ENCODE data around the gene RGS6. TPM values are rescaled to one million over a fixed set of nuclear protein-coding genes. Genes with fewer than 3 reads are reported as not detected.

RGS6 gene
- total and polyA plus RNA-seq, 2 experiments from 2014 or later = not detected

- no peaks in the 10 kb centered on the region for H4K20me1 ChIP-seq (ENCODE audit: insufficient read depth)
- no peaks in the 10 kb centered on the region for H3K79me2 ChIP-seq (ENCODE audit: insufficient read depth)
- H3K9me3 ChIP-seq (ENCODE audit: low read depth) = no peaks in the 10 kb centered on the region
- no peaks in the 10 kb centered on the region for H3K9me2 ChIP-seq (ENCODE audit: insufficient read depth)
- H3K27ac ChIP-seq = no peak overlapping the region
- H3K27me3 ChIP-seq (replicated peaks; ENCODE audit: insufficient read depth) = no peaks in the 10 kb centered on the region
- no peak overlapping the region for H3K4me3 ChIP-seq
- WGBS, 2 experiments (ENCODE audit: low coverage in 1 of 2, low lambda C conversion rate in 2 of 2, missing lambda C conversion rate in 2 of 2) = 0 to 4% methylated on average over 1 of the region's 1 CpG
- H3K4me1 ChIP-seq (ENCODE audit: insufficient read depth) = no peaks in the 10 kb centered on the region
- no peak overlapping the region for H3K4me2 ChIP-seq (ENCODE audit: unreplicated experiment)
- H3K36me3 ChIP-seq (ENCODE audit: low read depth) = no peaks in the 10 kb centered on the region
- TF ChIP-seq EZH2phosphoT487 (IDR thresholded peaks at IDR 0.05; ENCODE audit: insufficient read depth, low read depth) (no peak), EZH2 (IDR thresholded peaks at IDR 0.05; ENCODE audit: insufficient read depth, poor library complexity, severe bottlenecking) (no peak)
- H2AFZ ChIP-seq = no peak overlapping the region
- in situ Hi-C loops (cut with MboI) = no loop called here
- H3F3A ChIP-seq (ENCODE audit: insufficient read depth) = no peaks in the 10 kb centered on the region
- DNase-seq = no peak
- no peak overlapping the region for H3K9ac ChIP-seq
Measured at GRCh38 chr14:72061718-72062117, 129.5 kb downstream of the RGS6 start.

- H3K4me2 ChIP-seq (ENCODE audit: unreplicated experiment) = no peak overlapping the region
Measured at GRCh38 chr14:72063761-72064282, 131.6 kb downstream of the RGS6 start.

DNA sequence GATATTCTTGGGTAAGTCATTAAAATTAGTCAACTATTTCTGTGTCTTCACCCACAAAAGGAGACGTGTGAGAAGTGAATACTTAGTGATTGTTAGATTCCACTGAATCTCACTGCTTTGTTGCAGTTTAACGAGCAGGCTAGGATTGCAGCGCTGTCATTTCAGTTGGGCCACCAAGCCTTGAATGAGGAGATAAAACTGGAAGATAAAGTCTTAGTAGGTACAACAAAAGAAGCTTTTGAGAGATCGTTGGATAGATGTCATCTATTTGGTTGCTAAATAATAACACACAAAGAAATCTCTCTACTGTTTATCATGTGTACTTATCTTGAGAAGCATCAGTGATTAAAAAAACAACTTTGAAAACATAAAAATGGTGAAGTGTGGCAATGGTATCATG, 132.3 kb downstream of the RGS6 start:
- Histone ChIP-seq H3K9me2 (ENCODE audit: insufficient read depth) (no peaks in the 10 kb centered on the region), H3K79me2 (ENCODE audit: insufficient read depth) (no peaks in the 10 kb centered on the region), H3F3A (ENCODE audit: insufficient read depth) (no peaks in the 10 kb centered on the region), H3K4me3 (no peak overlapping the region), H3K4me2 (ENCODE audit: unreplicated experiment) (no peak overlapping the region), H3K4me1 (ENCODE audit: insufficient read depth) (no peaks in the 10 kb centered on the region), H3K27ac (no peak overlapping the region), H2AFZ (no peak overlapping the region), H3K36me3 (ENCODE audit: low read depth) (no peaks in the 10 kb centered on the region), H3K9me3 (ENCODE audit: low read depth) (no peaks in the 10 kb centered on the region), H3K27me3 (replicated peaks; ENCODE audit: insufficient read depth) (no peaks in the 10 kb centered on the region), H4K20me1 (ENCODE audit: insufficient read depth) (no peaks in the 10 kb centered on the region), H3K9ac (no peak overlapping the region)
- no peak for DNase-seq
- in situ Hi-C loops (cut with MboI) = no loop called here
- TF ChIP-seq EZH2phosphoT487 (IDR thresholded peaks at IDR 0.05; ENCODE audit: insufficient read depth, low read depth) (no peak), EZH2 (IDR thresholded peaks at IDR 0.05; ENCODE audit: insufficient read depth, poor library complexity, severe bottlenecking) (no peak)
- 26 to 35% methylated on average over 4 of the region's 4 CpGs for WGBS, 2 experiments (ENCODE audit: low coverage in 1 of 2, low lambda C conversion rate in 2 of 2, missing lambda C conversion rate in 2 of 2)

More at GRCh38 chr14:72063761-72064282, 131.6 kb downstream of the RGS6 start:
- Histone ChIP-seq H3K79me2 (ENCODE audit: insufficient read depth) (no peaks in the 10 kb centered on the region), H3K4me1 (ENCODE audit: insufficient read depth) (no peaks in the 10 kb centered on the region), H3K9me2 (ENCODE audit: insufficient read depth) (no peaks in the 10 kb centered on the region), H3F3A (ENCODE audit: insufficient read depth) (no peaks in the 10 kb centered on the region), H3K36me3 (ENCODE audit: low read depth) (no peaks in the 10 kb centered on the region), H2AFZ (no peak overlapping the region), H3K4me3 (no peak overlapping the region), H3K9ac (no peak overlapping the region), H3K27me3 (replicated peaks; ENCODE audit: insufficient read depth) (no peaks in the 10 kb centered on the region), H3K9me3 (ENCODE audit: low read depth) (no peaks in the 10 kb centered on the region), H3K27ac (no peak overlapping the region), H4K20me1 (ENCODE audit: insufficient read depth) (no peaks in the 10 kb centered on the region)
- WGBS, 2 experiments (ENCODE audit: low coverage in 1 of 2, low lambda C conversion rate in 2 of 2, missing lambda C conversion rate in 2 of 2) = 21% methylated on average over 4 of the region's 4 CpGs
- no peak for TF ChIP-seq EZH2 (IDR thresholded peaks at IDR 0.05; ENCODE audit: insufficient read depth, poor library complexity, severe bottlenecking)
- TF ChIP-seq EZH2phosphoT487 (IDR thresholded peaks at IDR 0.05; ENCODE audit: insufficient read depth, low read depth) = no peak
- in situ Hi-C loops (cut with MboI) = no loop called here
- no peak for DNase-seq

- H3K9me3 ChIP-seq (ENCODE audit: low read depth) = no peaks in the 10 kb centered on the region
Measured at GRCh38 chr14:72070458-72070857, 138.2 kb downstream of the RGS6 start.

More at GRCh38 chr14:72070458-72070857, 138.2 kb downstream of the RGS6 start:
- no peaks in the 10 kb centered on the region for H3K9me2 ChIP-seq (ENCODE audit: insufficient read depth)
- no peak overlapping the region for H3K9ac ChIP-seq
- WGBS, 2 experiments (ENCODE audit: low coverage in 1 of 2, low lambda C conversion rate in 2 of 2, missing lambda C conversion rate in 2 of 2) = 29 to 50% methylated on average over 1 of the region's 1 CpG
- DNase-seq = no peak
- no peaks in the 10 kb centered on the region for H3K4me1 ChIP-seq (ENCODE audit: insufficient read depth)
- no peak overlapping the region for H3K4me3 ChIP-seq
- no peaks in the 10 kb centered on the region for H3K79me2 ChIP-seq (ENCODE audit: insufficient read depth)
- H3K27ac ChIP-seq = no peak overlapping the region
- no peaks in the 10 kb centered on the region for H3K36me3 ChIP-seq (ENCODE audit: low read depth)
- in situ Hi-C loops (cut with MboI) = no loop called here
- H2AFZ ChIP-seq = no peak overlapping the region
- H3F3A ChIP-seq (ENCODE audit: insufficient read depth) = no peaks in the 10 kb centered on the region
- TF ChIP-seq EZH2 (IDR thresholded peaks at IDR 0.05; ENCODE audit: insufficient read depth, poor library complexity, severe bottlenecking) = no peak
- no peak for TF ChIP-seq EZH2phosphoT487 (IDR thresholded peaks at IDR 0.05; ENCODE audit: insufficient read depth, low read depth)
- H4K20me1 ChIP-seq (ENCODE audit: insufficient read depth) = no peaks in the 10 kb centered on the region
- H3K27me3 ChIP-seq (replicated peaks; ENCODE audit: insufficient read depth) = no peaks in the 10 kb centered on the region
- no peak overlapping the region for H3K4me2 ChIP-seq (ENCODE audit: unreplicated experiment)
